Esophagus muscularis mucosa (tissue), 4 donors: ENCODE measurements around the gene SULT1A2. TPM values are rescaled to one million over a fixed set of nuclear protein-coding genes. Genes with fewer than 3 reads are reported as not detected.
"Not testable (repeated sequence)": the region's sequence is repeated elsewhere in the genome, so short reads cannot be mapped to it uniquely, and the experiment has no call there.

Experiments
- DNase-seq: peaks from one replicate; pipeline ENCODE4 v3.0.0-alpha.2; 2017; ENCODE audit errors: extremely low spot score
- H3K27ac ChIP-seq, 4 donors: fragments of 200-600 bp; sonication (generic); replicated peaks in 1 of 4; 1 replicate in 3 of 4; 2 replicates in 1 of 4; pipeline ENCODE4 v1.5.1; 2016 to 2019; ENCODE audit warnings: mild to moderate bottlenecking in 1 of 4
- H3K27me3 ChIP-seq, 4 donors: fragments of 200-600 bp; sonication (generic); one replicate each; pipeline versions ENCODE4 v1.5.1 to v1.6.0; 2016 to 2019
- H3K36me3 ChIP-seq, 4 donors: fragments of 200-600 bp; sonication (generic); one replicate each; pipeline ENCODE4 v1.5.1; 2016 to 2019
- H3K4me1 ChIP-seq, 4 donors: fragments of 200-600 bp; sonication (generic); one replicate each; pipeline ENCODE4 v1.5.1; 2016 to 2019
- H3K4me3 ChIP-seq, 4 donors: fragments of 200-600 bp; sonication (generic); 1 replicate in 2 of 4; 2 replicates in 2 of 4; pipeline ENCODE4 v1.5.1; 2016 to 2019; ENCODE audit warnings: mild to moderate bottlenecking in 4 of 4, moderate library complexity in 1 of 4
- H3K9me3 ChIP-seq, 4 donors: fragments of 200-600 bp; sonication (generic); 1 replicate in 3 of 4; 2 replicates in 1 of 4; pipeline ENCODE4 v1.5.1; 2016 to 2019
- EP300 ChIP-seq: sonication (generic); formaldehyde crosslinking; IDR thresholded peaks from one replicate; pipeline ENCODE4 v1.6.1; 2017; ENCODE audit warnings: antibody characterized with exemption
- POLR2A ChIP-seq: fragments of 450-650 bp; IDR thresholded peaks from one replicate; pipeline ENCODE4 v1.6.1; 2017; ENCODE audit warnings: antibody characterized with exemption, moderate library complexity, mild to moderate bottlenecking, low read depth
- POLR2AphosphoS5 ChIP-seq, 2 donors: sonication (generic); formaldehyde crosslinking; IDR thresholded peaks; one replicate each; pipeline ENCODE4 v1.6.1; 2017; ENCODE audit warnings: antibody characterized with exemption in 2 of 2
- WGBS: methylation state at CpG from one replicate; pipeline ENCODE4 v1.1.5; 2018; 5-methylcytosine and 5-hydroxymethylcytosine counted together
- intact Hi-C: fragments of 100-400 bp; cut with DNase I; formaldehyde crosslinking; loops from one replicate; pipeline ENCODE4 v1.15.1; 2023
- total RNA-seq, 4 donors: library from RNA; depleted of rRNA; stranded (reverse); fragments of >200 nt; gene quantifications; one replicate each; pipeline versions ENCODE4 v1.1.0 to v1.2.1, GENCODE V29; 2016
- TF ChIP-seq, protein P1 (sequence below), 3 experiments: fragments of 200-600 bp in 2 of 3; fragments of 450-650 bp in 1 of 3; sonication (generic) in 2 of 3; IDR thresholded peaks; one replicate each; pipeline ENCODE4 v1.5.1; 2017 to 2019; ENCODE audit warnings: antibody characterized with exemption in 3 of 3, mild to moderate bottlenecking in 2 of 3, moderate library complexity in 1 of 3

The SULT1A2 gene
- total RNA-seq = 1 to 10 TPM in 2 of 4 donors, under 1 TPM in 1, not detected in 1; 0.97 to 1.8 (median 1.3) TPM

DNA sequence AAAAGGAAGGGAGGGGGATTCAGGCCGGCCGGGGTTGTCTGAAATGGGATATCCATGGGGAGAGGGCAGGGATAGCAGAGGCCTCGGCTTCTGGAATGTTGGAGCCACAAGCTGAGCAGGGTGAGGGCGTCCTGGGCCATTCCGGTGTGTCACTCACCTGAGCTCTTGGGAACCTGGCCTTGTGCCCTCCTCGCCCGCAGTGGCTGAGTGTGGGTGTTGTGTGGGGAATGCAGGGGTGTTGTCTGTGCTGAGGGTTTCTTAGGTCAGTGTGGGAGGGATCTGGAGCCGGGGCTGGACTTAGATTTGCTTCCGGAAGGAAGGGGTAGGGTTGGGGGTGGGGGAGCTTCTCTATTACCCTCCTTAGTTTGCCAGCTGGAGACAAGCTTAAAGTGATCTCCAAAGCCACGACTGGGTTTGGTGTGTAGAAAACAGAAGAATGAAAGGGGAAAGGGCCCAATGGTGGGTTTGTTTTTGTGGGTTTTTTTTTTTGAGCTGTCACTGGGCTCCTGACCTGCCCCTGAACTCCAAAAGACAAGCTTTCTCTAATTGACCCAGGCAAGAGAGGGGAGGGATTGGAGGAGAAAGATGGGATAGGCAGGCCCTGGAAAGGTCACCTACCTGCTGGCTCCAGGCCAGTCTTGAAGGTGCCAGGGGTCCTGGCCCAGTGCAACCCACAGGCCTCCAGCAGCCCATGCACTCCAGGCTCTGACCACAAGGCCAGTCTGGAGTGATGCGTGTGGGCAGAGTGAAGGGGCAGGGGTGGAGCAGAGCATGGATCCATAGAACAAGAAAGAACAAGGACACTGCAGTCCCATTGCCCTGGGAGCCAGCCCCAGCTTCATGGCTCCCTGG, at the start of gene SULT1A2:
Gene SULT1A2 (minus strand): TSS at position 211 of the 852 bp plus-strand sequence. CDS start 1,120 bp downstream, outside the sequence.
- Histone ChIP-seq H3K27ac (peak within 1 kb of the TSS in 1 of 4 donors; percentile 33), H3K27me3 (peaks cover 0 to 16% (median 3%) of the 10 kb centered on the region in 4 donors), H3K4me3 (no peak within 1 kb of the TSS), H3K9me3 (no peaks in the 10 kb centered on the region), H3K4me1 (peaks cover 5 to 16% (median 13%) of the 10 kb centered on the region in 4 donors), H3K36me3 (peaks cover 0 to 9% (median 6%) of the 10 kb centered on the region in 4 donors)
- no peak for DNase-seq
- TF ChIP-seq EP300 (no peak), POLR2A (no peak), POLR2AphosphoS5 (IDR thresholded peaks at IDR 0.05) (no peak)
- TF ChIP-seq, protein P1, sequence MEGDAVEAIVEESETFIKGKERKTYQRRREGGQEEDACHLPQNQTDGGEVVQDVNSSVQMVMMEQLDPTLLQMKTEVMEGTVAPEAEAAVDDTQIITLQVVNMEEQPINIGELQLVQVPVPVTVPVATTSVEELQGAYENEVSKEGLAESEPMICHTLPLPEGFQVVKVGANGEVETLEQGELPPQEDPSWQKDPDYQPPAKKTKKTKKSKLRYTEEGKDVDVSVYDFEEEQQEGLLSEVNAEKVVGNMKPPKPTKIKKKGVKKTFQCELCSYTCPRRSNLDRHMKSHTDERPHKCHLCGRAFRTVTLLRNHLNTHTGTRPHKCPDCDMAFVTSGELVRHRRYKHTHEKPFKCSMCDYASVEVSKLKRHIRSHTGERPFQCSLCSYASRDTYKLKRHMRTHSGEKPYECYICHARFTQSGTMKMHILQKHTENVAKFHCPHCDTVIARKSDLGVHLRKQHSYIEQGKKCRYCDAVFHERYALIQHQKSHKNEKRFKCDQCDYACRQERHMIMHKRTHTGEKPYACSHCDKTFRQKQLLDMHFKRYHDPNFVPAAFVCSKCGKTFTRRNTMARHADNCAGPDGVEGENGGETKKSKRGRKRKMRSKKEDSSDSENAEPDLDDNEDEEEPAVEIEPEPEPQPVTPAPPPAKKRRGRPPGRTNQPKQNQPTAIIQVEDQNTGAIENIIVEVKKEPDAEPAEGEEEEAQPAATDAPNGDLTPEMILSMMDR (IDR thresholded peaks at IDR 0.05) = no peak
- 34% methylated on average over 11 of the region's 11 CpGs for WGBS
- intact Hi-C loops = no loop called here

DNA sequence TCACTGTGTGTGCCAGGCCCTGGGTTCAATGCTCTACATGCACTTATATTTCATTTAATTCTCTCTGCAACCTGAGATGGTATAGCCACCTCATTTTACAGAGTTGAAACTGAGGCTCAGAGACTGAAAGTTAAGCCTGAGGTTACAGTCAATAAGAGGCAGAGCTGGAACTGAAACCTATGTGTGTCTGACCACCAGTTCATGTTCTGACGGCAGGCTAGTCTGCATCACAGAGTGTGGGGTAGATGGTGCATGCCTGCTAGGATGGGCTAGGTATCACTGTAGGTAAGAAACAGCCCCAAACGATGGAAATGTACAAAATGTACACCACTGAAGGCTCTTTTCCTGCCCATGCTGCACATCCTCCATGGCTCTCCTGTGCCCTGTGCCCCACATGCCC, 43.1 kb upstream of the SULT1A2 start:
- H3K27me3 ChIP-seq, intact Hi-C loops, DNase-seq, H3K27ac ChIP-seq, H3K4me3 ChIP-seq, H3K9me3 ChIP-seq, H3K36me3 ChIP-seq, H3K4me1 ChIP-seq: not testable (repeated sequence)
- WGBS = 100% methylated on average over 1 of the region's 2 CpGs

DNA sequence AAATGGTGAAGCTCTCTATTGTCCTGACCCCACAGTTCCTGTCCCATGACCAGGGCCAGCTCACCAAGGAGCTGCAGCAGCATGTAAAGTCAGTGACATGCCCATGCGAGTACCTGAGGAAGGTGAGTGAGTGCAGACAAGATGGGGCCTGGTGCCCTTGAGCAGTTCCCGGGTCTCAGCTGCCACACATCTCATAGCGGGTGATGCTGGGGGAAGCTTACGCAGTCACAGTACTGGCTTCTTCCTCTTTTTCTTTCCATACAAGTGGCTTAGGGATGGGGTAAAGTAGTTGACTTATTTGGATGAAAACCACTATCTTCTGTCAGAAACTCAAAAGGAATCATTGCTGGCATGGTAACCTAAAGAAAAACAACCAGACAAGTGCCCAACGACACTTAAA, 41.5 kb upstream of the SULT1A2 start:
- H3K27me3 ChIP-seq, H3K9me3 ChIP-seq, H3K27ac ChIP-seq, H3K4me1 ChIP-seq, DNase-seq, intact Hi-C loops, H3K4me3 ChIP-seq, H3K36me3 ChIP-seq: not testable (repeated sequence)
- WGBS = no CpG with 5 or more reads among the region's 5 CpGs

DNA sequence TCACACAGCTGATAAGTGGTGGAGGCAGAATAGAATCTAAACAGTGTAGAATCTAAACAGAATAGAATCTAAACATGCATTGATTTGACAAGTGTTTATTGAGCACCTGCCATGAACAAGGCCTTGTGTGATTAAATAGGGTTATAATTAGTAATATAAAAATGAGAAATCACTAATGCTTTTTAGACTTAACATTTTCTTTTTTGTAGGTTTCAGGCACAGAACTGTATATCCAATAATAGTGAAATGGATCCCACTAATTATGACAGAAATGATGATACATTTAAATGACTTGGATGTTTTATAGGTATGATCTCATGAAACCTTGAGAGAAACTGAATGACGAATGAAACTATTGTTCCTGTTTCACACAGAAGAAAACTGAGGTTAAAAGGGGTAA, 40.9 kb upstream of the SULT1A2 start, which contains the start of gene NPIPB8:
Gene NPIPB8 (plus strand): TSS at position 301 of the 400 bp plus-strand sequence. CDS start 296 bp downstream, outside the sequence.
- H3K27ac ChIP-seq, H3K4me1 ChIP-seq, H3K9me3 ChIP-seq, H3K36me3 ChIP-seq, intact Hi-C loops, H3K4me3 ChIP-seq, H3K27me3 ChIP-seq, DNase-seq: not testable (repeated sequence)
- 100% methylated on average over 1 of the region's 1 CpG for WGBS

DNA sequence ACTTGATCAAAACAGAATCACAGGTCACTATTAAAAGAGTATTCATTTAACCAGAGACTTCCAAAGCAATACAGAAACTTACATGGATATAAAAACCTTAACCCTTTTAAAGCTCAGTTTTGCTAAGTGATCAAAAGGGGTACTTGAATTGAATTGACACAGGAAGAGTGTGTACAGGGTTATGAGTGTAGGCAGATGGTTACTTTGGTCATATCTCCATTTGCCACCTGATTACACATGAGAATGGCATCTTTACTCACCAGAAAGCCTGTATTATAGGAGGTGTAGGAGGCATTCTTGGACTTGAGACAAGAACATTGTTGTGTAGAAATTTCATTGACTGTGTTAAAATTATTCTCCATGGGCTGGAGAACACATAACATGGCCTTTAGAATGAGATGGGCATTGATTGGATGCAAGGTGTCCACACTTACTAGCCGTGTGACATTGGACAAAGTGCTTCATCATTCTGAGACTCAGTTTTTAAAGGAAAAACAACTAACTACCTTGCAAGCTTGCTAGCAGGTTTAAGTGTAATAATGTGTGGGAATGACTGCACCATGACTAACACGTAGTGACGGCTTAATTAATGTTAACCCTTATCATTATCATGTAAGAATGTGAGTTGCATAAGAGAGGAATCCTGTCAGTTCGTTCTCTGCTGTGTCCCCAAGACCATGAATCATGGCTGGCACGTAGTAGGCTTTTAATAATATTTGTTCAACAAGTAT, 39.4 kb upstream of the SULT1A2 start:
- 46% methylated on average over 4 of the region's 5 CpGs for WGBS

DNA sequence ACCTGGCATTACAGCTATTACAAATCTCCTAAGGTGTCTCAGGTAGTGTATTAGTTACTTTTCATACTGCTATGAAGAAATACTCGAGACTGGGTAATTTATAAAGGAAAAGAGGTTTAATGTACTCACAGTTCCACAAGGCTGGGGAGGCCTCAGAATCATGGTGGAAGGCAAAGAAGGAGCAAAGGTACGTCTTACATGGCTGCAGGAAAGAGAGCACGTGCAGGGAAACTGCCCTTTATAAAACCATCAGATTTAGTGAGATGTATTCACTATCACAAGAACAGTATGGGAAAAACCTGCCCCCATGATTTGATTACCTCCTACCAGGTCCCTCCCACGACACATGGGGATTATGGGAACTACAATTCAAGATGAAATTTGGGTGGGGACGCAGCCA, 34.1 kb upstream of the SULT1A2 start:
- DNase-seq, H3K27ac ChIP-seq, H3K4me3 ChIP-seq, H3K36me3 ChIP-seq, intact Hi-C loops, H3K4me1 ChIP-seq, H3K9me3 ChIP-seq, H3K27me3 ChIP-seq: not testable (repeated sequence)
- 83% methylated on average over 3 of the region's 5 CpGs for WGBS

More for the DNA sequence above, 39.4 kb upstream of the SULT1A2 start:
- H3K27ac ChIP-seq, H3K9me3 ChIP-seq, intact Hi-C loops, DNase-seq, H3K27me3 ChIP-seq, H3K4me1 ChIP-seq, H3K36me3 ChIP-seq, H3K4me3 ChIP-seq: not testable (repeated sequence)

DNA sequence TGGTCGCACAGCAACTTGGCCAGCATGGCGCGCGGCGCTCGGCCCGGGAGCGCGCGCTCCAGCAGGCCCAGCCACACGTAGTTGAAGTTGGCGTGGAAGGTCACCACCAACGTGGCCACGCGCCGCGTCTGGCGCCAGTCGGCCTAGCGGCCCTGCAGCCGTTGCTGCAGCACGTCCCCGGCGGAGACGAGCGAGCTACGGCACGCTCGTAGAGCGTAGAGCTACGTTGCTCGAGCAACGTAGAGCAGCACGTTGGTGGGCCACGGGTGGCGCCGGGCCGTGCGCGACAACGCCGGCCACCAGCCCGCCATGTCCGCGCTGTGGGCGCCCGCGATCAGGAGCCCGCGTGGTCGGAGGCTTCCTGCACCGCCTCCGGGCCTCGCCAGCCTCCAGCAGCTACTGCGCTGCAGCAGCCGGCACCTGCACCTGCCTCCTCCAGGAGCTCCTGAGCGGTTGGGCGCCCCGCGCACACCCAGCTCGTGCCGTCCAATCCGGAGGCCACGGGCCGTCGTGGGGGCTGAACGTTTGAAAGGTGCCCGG, 26.4 kb upstream of the SULT1A2 start:
- Histone ChIP-seq H3K4me1 (peaks cover 3 to 14% (median 13%) of the 10 kb centered on the region in 4 donors), H3K27ac (peak overlapping the region in 2 of 4 donors; percentile 51 to 62), H3K27me3 (peaks cover 0 to 9% (median 0%) of the 10 kb centered on the region in 4 donors), H3K36me3 (peaks cover 0 to 4% (median 0%) of the 10 kb centered on the region in 4 donors), H3K4me3 (peak overlapping the region; percentile 52 to 60 (median 54)), H3K9me3 (no peaks in the 10 kb centered on the region)
- WGBS = 4% methylated on average over 34 of the region's 68 CpGs
- DNase-seq = no peak
- intact Hi-C loops = no loop called here
- TF ChIP-seq POLR2AphosphoS5 (IDR thresholded peaks at IDR 0.05) (peak in 1 of 2 donors; percentile 20), POLR2A (no peak), EP300 (no peak)
- TF ChIP-seq, protein P1 (IDR thresholded peaks at IDR 0.05) = no peak

DNA sequence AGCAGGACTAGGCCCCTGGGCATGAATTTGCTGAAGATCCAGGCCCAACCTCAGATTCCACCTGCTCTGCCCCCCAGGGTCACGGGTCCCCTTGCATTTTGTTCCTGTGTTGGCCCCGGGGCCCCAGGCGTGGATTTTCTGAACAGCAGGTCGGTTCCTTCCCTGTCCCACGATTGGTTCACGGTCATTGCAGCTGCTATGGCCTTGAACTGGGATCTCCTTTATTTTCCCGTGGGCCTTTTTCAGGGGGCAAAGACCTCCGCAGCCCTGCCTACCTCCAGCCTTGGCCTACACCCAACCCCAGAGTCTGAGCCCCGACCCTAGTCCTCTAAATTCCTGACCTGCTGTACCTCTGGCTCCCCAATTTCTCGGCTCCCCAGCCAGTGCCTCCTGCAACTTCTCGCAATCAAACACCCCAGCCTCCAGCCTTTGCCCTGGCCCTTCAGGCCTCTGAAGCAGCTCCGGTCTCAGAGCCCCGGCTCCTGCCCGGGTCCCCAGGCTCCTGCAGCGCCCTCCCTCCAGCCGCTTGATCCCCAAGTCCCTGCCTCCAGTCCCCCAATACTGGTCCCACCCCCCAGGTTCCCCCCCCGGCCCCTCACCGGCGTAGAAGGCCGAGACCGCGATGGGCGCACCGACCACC, 25.8 kb upstream of the SULT1A2 start:
- intact Hi-C loops, H3K27me3 ChIP-seq, DNase-seq, H3K9me3 ChIP-seq, H3K36me3 ChIP-seq: not testable (repeated sequence)
- Histone ChIP-seq H3K27ac (peak overlapping the region in 2 of 4 donors; percentile 51 to 62), H3K4me3 (peak overlapping the region; percentile 52 to 60 (median 54)), H3K4me1 (peaks cover 3 to 14% (median 13%) of the 10 kb centered on the region in 4 donors)
- WGBS = 59% methylated on average over 19 of the region's 24 CpGs
